ENCODE data around the gene RPS6KB2.

Gene RPS6KB2

DNA sequence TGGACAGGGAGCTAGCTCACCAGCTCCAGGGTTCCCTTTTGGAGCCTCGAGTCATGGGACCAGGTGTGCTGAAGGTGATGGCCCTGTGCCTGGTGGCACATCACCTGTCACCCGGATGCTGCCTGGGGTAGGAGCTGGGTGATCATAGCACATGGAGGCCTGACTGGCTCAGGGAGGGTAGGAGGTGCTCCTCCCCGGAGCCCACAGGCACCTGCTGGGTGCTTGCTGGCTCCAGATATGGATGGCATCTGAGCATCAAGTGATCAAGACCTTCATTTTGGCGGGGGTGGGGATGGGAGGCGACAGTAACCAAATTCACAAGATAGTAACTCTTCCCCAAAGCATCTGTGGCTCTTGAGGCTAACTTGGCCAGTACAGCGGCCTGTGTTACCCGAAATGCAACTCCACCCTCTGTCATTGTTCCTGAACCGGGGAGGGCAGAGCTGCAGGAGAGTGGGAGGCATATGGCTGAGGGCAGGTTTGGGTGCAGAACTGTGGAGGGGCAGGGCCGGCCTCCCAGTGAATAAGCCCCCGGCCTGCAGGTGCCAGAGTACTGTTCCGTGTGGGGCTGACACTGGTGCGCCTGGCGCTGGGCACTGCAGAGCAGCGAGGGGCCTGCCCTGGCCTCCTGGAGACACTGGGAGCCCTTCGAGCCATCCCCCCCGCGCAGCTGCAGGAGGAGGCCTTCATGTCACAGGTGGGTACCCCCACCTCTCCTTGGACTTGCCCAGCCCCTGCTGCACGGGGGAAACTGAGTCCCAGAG, 19.7 kb upstream of the RPS6KB2 start:
- no peak overlapping the region for H3K4me3 ChIP-seq (ENCODE audit: control insufficient read depth, low read depth, low read length)
- DNase-seq (ENCODE audit: low read depth): no peak
- TF ChIP-seq CTCF (IDR thresholded peaks at IDR 0.05; ENCODE audit: control insufficient read depth, insufficient read depth, low read depth, low read length, missing control alignments): no peak

- DNase-seq (ENCODE audit: low read depth): no peak
- no peak overlapping the region for H3K4me3 ChIP-seq (ENCODE audit: control insufficient read depth, low read depth, low read length)
- TF ChIP-seq CTCF (IDR thresholded peaks at IDR 0.05; ENCODE audit: control insufficient read depth, insufficient read depth, low read depth, low read length, missing control alignments): no peak
These were observed 19.0 kb upstream of the RPS6KB2 start for GRCh38 chr11:67409261-67409666.

DNA sequence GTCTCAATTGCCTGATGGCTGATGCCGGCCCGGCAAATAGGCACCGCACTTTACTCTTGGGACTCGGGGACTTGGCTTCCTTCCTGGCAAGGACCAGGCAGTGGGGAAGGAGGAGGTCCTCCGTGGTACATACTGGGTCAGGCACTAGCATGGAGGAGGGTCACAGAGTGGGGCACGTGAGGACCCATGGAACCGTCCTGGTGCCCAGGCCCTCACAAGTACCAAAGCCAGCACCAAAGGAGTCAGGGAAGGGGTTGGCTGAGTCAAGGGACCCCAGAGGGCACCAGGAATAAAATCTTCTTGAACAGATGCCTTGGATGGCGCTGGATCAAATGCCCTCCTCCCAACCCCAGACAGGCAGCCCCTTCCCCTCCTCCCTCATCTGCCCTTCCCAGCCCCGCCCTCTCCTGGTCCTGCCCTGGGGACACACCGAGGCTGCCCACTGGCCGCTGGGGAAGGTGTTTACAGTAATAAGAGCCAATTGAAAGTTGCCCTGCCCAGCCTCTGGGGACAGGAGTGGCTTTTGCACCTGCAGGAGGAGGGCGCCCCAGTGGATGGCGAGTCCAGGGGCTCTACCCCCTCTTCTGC, 18.4 kb upstream of the RPS6KB2 start:
- DNase-seq (ENCODE audit: low read depth): no peak
- no peak overlapping the region for H3K4me3 ChIP-seq (ENCODE audit: control insufficient read depth, low read depth, low read length)
- TF ChIP-seq CTCF (IDR thresholded peaks at IDR 0.05; ENCODE audit: control insufficient read depth, insufficient read depth, low read depth, low read length, missing control alignments): no peak

- DNase-seq (ENCODE audit: low read depth): no peak
- TF ChIP-seq CTCF (IDR thresholded peaks at IDR 0.05; ENCODE audit: control insufficient read depth, insufficient read depth, low read depth, low read length, missing control alignments): no peak
- H3K4me3 ChIP-seq (ENCODE audit: control insufficient read depth, low read depth, low read length): no peak overlapping the region
These were observed 17.9 kb upstream of the RPS6KB2 start for GRCh38 chr11:67410369-67410831.

DNA sequence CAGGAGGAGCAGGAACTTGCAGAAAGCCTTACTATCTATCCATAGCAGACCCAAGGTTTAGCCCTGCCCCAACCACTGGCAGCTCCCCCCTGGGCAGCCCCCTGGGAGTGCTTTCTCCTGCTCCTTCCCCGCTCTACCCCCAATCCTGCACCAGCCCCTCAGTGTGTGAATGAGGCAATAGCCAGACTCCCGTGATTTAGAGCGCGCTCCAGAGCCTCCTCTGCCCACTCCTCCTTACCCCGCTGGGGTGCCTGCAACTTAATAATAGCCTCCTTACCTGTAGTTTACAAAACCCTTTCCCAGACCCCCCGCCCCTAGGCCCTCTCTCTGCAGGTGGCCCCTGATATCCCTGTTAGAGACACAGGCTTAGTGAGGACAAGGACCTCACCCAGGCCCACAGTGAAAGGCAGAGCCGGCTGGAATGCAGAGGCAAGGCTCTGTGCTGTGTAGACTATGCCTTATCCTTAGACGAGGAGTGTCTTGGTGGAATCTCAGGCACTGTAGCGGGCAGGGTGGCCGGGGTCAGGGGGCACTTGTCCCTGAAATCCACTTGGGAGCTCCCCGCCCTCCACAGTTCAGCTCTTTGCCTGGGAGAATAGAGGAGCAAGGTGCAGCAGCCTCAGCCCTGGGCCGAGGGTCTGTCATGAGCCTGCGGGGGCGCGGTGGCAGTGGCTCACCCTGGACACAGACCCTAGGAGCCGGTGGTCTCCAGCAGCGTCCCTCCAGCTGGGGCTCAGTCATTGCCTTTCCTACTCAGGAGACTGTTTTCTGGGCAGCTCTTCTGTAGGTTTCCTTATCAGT, 17.1 kb upstream of the RPS6KB2 start:
- H3K4me3 ChIP-seq (ENCODE audit: control insufficient read depth, low read depth, low read length): no peak overlapping the region
- DNase-seq (ENCODE audit: low read depth): no peak
- no peak for TF ChIP-seq CTCF (IDR thresholded peaks at IDR 0.05; ENCODE audit: control insufficient read depth, insufficient read depth, low read depth, low read length, missing control alignments)

DNA sequence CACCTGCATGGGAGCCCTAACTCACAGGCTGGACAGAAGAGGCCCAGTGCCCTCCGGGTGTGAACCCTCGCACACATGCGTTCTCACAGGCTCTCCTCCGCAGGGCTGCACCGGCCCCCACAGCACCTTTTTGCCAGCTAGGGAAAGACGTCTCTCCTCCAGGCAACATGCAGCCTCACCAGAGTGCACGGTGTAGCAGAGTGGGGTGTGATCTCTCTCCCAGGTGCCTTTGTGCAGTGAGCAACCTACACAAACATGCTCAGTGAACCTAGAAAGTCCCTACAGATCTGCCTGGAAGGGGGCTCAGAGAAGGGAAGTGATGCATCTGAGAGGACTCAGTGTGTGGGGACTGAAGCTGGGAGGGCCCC, 16.5 kb upstream of the RPS6KB2 start:
- TF ChIP-seq CTCF (IDR thresholded peaks at IDR 0.05; ENCODE audit: control insufficient read depth, insufficient read depth, low read depth, low read length, missing control alignments): no peak
- no peak overlapping the region for H3K4me3 ChIP-seq (ENCODE audit: control insufficient read depth, low read depth, low read length)

More for the DNA sequence above, 16.5 kb upstream of the RPS6KB2 start:
- DNase-seq (ENCODE audit: low read depth): no peak
